Activated CD4-positive, alpha-beta T cell treated with anti-CD3 and anti-CD28 coated beads for 48 hours (primary cell): ENCODE results near the gene CEP104.

Experiments
- DNase-seq: peaks from one replicate; pipeline ENCODE4 v3.0.0-alpha.2; 2020

The CEP104 gene

DNA sequence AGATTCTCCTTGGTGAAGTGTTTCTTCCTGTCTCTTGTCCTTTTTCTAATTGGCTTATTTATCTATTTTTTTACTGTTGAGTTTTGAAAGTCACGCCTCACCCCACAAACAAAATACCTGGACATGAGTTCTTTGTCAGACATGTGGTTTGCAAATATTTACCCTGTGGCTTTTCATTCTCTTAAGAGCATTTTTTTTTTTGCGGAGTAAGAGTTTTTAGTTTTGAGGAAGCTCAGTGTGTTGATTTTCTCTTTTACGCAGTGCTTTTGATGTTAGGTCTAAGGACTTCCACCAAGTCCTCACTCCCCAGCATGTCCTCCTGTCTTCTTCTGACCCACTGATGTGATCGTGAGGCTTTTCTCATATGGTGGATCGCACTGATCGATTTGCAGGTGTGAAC, 7.9 kb upstream of the CEP104 start:
- no peak for DNase-seq

DNA sequence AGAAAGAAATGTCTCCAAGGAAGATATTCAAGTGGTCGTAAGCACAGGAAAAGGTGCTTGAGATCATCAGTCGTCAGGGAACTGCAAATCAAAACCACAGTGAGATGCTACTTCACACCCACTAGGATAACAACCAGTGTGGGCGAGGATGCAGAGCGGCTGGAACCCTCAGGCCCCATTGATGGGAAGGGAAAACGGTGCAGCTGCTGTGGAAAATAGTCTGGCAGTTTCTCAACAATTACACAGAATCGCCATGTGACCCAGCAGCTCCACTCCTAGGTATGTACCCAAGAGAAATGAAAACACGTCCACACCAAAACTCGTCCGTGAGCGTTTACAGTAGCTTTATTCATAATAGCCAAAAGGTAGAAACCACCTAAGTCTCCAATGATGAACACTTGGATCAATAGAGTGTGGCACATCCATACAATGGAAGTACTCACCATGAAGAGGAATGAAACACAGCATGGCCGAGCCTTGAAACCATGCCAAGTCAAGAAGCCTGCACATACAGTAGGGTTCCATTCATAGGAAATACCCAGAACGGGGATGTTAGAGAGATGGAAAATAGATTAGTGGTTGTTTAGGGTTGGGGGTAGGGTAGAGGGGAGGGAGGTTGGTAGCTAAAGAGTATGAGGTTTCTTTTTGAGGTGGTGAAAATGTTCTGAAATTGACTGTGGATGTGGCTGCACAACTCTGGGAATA, 6.4 kb upstream of the CEP104 start:
- DNase-seq, result no peak

DNA sequence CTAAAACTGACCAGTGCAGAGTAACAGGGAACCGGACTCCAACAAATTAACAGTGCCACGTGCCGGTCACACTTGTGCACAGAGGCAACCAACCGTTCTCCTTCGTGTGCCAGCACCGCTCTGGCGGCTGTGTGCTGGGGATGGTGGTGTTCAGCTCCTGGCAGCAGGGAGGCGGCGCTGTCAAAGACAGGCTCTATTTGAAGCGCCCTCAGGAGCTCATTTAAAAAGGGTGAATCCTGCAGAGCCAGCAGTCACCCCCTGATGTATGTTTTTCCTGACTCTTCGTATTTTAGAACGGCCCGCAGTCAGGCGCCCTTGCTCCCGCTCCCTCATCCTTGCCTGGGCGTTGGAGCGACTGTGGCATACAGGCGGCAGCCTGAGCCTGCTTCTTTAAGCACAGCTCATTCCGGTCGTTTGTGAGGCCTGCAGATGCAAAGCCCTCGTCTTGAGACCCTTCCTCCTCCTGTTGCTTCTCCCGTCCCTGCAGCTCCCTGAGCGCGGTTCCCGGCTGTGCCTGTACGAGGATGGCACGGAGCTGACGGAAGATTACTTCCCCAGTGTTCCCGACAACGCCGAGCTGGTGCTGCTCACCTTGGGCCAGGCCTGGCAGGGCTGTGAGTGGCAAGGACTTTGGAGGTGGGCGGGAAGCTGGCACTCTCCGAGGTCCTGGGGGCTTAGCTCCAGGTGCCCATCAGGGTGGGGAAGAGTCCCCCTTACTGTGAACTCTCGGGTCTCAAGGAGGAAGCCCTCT, 1.4 kb upstream of the CEP104 start:
- peak; percentile 31 for DNase-seq

DNA sequence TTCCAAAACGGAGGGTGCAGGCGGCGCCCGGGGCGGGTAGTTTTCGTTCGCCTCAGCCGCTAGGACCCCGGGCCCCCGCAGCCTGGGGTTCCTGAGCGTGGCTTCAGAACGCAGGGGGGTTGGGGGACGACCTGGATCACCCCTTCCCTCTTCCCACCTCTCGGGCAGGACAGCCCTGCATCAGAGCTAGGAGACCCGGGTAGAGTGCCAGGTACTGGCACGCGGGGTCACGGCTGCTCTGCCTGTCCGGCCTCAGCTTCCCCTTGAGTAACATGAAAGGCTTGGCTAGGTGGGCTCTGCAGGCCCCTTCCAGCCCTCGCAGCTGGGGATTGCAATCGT, 749 bp upstream of the CEP104 start:
- DNase-seq, result peak; percentile 11

DNA sequence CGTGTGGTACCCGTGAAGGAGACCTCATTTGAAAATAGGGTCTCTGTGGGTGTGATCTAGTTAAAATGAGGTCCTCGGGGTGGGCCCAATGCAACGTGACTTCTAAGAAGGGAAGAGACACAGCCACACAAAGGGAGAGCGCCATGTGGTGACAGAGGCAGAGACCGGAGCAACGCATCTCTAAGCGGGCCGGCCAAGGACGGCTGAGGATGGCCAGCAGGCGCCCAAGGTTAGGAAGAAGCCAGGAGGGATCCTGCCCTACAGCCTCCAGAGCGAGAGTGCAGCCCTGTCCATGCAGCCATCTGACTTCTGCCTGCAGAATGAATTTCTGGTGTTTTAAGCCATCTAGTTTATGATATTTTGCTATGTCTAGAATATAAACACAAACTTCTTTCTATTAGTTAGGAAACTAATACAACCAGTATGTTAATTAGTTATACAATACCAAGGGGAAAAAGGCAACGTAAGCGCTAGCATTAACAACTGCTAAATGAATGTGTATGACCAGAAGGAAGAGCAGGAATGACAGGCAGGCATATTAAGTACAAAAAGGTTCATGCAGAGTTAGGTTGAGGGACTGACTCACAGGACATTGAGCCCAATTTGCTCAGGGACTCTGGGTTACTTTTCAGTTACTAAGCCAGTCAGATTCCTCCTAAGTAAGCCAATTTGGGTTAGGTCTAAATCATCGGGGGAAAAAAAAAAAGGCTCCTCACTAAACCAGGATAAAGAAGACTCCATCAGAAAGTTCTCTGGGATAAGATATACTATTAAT, 4.1 kb downstream of the CEP104 start:
- DNase-seq, result no peak

DNA sequence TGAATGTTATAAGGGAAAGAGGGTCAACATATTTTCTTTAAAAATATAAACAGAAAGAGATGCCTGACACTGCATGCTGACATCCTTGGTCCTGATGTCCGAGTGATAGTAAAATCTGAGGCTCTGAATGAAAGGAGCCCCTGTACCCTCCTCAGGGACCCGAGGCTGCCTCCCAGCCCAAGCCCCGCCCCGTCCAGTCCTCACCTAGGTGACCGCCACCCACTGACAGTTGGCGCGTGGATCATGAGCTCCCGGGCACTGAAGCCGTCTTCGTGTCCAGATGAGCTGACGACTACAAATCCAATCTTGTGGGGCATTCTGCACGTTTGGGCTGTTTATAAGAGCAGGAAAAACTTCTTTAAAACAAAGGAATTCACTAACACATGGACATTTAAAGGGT, 4.9 kb downstream of the CEP104 start:
- no peak for DNase-seq

DNA sequence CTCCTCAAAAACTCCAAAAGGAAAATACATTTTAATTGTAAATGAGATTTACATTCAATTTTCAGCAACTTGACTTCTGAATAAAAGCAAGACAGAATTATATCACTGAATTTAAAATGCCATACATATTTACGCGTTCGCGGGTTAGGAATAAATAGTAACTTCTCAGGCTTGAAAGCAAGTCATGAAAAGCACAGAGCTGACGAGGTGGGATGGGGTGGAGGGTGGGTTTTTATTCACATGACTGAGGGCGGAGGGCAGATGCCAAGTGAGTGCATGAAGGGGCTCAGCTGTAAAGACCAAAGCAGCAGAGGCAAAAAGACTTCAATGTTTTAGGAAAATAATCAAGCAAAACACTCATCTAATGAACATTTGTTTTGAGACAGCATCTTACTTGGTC, 5.7 kb downstream of the CEP104 start:
- no peak for DNase-seq

DNA sequence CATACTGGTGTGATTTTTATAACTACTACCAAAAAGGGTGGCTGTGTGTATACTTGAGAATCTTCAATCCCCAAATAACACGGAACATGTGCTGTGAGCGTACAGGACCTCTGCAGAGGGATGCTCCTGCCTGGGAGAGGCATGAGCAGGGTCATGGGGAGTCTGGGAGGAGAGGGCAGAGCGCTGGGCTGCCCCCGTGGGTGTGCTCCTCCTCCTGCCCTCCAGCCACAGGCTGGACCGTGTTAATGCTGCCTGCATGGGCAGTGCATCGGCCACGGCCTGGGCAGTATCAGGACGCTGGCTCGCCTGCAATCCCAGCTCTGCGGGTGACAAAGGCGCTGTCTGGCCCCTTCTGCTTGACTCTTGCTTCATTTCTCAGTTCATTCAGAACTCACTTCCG, 6.2 kb downstream of the CEP104 start:
- no peak for DNase-seq

DNA sequence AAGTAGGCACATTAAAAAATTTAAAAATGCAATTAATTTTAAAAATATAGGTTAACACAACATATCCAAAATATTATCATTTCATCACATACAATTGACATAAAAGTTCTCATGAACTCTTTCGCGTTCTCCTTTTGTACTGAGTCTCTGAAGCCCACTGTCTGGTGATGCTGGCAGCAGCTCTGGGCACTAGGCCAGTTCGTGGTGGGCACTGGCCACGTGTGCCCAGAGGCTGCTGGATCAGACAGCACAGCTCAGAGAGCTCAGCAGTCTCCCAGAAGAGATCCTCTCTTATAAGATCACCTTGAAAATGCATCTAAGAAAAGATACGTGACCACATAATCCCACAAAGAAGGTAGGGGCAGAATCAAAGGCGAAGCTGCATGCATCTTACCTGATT, 9.9 kb downstream of the CEP104 start:
- no peak for DNase-seq

DNA sequence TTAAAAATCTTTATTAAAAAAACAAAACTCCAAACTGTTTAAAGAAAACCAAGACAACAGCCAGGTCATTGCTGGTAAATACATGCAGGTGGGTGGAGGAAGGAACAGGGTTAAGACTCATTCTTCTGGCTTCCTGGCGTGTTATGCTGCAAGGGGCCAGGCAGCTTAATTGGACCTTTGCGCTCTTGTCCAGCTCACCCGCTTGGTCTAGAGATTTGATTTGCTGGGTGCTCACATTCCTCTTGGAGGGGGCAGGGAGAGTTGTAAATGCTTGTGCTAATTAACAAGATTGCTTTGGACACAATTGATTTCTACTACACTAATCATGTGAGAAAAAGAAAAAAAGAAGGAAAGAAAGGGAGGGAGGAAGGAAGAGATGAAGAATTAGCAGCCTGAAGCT, 10.5 kb downstream of the CEP104 start:
- DNase-seq, result no peak

DNA sequence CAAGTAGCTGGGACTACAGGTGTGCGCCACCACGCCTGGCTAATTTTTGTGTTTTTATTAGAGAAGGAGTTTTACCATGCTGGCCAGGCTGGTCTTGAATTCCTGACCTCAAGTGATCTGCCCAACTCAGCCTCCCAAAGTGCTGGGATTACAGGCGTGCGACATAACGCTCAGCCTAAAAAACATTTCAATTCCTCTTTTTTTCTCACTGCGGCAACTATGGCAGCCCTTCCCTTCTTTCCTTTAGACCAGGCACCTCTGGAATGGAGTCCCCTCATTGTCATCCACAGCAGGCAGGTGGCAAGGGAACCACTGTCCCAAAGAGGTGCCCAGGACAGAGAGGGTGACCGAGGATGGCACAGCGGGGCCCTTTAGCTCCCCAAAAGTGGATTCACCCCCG, 14.1 kb downstream of the CEP104 start:
- DNase-seq, result no peak

DNA sequence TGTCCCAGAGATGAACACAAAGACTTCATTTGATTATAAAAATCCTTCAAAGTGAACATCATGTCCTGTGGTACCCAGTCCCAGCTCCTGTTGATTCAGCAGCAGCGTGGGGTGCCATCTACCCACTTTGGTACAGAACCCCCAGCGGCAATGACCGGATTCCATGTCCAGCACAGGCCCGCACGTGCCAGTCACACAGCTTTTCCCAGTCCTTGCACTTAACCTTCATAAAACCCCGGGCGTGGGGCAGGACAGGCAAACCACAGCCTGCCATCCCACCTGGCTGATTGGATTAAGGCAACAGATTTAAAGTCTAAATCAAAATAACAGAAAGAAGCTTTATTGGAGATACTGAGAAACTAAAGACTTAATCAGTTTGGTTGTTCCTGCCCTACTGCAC, 15.5 kb downstream of the CEP104 start:
- DNase-seq, result no peak

DNA sequence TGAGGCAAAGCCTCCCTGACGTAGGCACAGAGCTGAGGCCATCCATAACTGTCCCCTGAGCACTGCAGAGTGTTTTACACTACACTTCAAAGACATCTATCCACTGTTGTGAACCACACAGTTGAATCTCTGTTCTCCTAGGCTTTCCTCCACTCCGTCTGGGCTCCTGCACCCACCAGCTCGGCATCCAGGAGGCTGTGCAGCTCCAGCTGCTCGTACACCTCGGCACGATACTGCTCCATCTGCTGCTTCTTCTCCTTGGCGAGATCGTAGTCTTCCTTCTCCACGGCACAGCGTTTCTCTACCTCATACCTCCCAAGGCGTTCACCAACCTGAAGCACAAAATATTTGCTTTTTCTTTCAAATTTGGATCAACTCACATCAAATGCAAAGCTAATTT, 18.2 kb downstream of the CEP104 start:
- DNase-seq, result no peak

DNA sequence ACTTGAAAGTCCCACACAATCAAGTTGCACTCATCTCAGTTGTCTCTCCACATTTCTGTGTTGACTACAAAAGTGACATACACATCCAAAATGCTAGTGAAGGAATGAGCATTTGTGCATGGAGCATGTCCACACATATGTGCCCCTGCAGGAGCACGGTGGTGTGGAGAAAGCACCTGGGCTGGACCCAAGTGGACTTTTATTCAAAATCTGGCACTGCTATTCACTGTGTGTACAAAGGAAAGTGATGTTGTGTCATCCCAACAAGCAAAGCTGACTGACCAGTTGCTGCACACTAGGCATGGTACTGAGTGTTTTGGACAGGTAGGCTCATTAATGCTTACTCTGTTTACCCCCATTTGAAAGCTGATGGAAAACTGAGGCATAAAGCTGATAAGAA, 19.3 kb downstream of the CEP104 start:
- DNase-seq, result no peak

DNA sequence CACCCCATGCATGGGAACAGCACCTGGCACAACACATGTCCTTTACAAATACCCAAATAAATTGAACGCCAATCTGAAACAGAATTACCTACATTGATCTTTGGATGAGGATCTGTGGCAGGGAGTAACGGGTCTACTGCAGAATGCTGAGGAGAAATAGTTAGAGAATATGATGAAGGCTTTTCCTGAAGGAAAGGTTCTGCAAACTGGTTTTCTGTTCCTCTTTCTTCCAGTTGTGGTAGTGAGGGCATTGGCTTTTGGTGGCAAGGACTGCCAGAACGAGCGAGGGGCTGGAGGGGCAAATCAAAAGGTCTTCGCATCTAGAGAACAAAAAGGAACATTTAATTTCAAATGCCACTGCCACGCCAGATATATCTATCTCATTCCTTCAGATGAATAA, 19.8 kb downstream of the CEP104 start:
- no peak for DNase-seq

DNA sequence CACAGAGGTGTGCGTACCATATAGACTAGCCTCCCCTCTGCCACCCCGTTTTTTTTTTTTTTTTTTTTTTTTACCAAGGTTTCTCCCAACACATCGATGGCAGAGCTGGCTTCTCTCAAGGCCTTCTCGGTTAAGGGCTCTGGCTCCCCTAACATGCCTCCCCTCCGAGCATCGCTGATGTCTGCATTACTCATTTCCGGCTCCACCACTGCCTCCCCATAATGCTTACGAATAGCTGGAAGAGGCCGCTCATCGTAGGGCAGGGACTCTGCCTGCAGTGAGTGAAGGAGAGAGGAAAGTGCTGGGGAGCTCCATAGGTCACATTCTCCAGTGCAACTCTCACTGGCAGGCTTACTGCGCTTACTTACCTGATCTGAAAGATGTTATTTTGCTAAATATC, 20.6 kb downstream of the CEP104 start:
- no peak for DNase-seq

DNA sequence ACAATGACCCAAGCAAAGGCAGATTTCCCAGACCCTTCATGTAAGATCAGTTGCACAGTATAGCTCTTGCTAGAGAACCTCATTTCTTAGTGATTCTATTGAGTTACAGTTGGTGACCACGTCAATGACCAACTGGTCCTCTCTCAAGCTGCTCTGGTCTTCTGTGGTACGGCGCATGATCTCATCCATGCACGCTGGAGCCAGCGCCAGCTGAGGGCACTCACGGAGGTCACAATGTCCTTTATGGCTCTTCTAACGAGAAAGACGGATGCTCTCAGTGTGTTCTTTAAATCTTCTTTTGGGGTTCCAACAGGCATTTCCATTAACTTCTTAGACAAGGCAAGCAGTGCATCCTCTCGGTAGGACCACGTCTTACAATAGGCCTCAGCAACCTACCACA, 22.3 kb downstream of the CEP104 start:
- no peak for DNase-seq

DNA sequence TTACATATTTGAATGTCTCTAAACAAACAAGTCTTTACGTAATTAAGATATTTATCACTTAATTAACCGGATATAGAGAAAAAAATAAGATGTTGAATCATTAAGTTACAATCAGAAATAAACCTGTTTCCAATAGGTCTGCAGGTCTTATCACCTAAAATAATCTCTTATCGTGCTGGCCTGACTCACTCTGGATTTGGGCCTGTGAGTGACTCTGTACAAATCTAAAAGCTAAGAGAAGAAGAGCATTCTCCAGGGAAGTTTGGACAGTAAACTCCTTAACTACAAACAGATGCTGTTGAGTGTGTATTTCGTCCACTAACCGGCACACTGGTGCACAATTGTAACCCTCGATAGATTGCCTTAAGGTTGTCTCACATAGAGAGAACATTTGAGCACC, 25.3 kb downstream of the CEP104 start:
- DNase-seq, result no peak

DNA sequence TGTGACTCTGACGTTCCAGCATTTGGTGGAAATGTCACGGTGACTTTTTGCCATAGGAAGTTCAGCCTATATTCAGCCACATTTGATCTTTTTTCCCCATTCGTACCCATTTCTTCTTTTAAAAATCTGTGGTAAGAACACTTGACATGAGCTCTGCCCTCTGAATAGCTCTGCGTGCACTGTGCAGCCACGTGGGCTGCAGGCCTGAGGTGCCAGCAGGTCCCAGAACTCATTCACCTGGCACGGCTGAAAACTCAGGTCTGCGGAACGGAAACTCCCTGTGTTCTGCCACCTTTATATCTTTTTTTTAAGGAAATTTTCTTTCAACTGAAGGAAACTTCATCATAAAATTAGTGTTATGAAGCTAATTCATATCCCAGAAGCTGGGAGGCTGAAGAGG, 28.6 kb downstream of the CEP104 start:
- DNase-seq, result no peak

DNA sequence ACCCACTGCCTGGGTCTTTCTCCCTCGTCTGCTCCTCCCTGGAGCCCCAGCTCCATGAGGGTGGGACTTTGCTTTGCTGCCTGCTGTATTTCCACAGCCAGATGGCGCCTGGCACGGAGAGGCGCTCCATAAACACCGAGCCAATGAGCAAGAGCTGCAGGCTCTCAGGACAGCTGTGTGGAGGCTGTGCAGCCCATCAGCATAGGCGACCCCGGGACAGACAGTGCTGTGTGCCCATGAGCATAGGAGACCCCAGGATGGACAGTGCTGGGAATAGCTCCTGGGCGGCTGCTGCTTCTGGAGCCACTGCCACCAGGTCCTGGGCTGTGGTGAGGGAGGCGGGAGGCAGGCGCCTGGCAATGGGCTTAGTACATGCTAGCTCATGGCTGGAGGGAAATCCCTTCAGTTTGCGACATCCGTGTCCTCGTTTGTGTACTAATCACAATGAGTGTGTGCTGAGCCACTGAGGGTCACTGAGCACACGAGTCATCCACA, 29.2 kb downstream of the CEP104 start:
- DNase-seq, result no peak

DNA sequence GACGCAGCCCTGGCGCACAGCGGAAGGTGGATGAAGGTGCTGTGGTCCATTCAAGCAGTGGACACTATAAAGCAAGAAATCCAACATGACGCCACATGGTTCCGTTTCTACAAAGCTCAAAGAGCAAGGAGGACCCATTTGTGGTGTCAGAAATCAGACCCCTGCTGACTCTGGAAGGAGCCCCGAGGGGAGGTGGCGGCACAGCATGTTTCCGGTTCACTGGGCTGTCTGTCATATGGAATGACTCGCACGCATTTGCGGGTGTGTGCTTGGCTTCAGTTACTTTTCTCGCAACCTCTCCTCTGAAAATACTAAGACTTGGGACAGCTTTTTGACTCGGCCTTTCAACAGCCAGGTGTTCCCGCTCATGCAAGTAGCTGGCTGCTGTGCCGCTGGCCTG, 31.7 kb downstream of the CEP104 start:
- DNase-seq, result no peak

DNA sequence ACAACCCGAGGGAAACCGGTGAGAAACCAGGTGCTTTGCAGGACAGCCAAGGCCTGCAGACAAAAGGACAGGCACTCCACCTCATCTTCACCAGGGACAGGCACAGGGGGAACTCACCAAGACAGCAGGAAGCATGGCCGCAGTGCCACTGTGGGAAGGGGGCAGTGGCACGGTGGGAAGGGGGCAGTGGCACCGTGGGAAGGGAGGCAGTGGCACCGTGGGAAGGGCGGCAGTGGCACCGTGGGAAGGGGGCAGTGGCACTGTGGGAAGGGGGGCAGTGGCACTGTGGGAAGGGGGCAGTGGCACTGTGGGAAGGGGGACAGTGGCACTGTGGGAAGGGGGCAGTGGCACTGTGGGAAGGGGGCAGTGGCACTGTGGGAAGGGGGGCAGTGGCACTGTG, 32.4 kb downstream of the CEP104 start:
- DNase-seq, result no peak

DNA sequence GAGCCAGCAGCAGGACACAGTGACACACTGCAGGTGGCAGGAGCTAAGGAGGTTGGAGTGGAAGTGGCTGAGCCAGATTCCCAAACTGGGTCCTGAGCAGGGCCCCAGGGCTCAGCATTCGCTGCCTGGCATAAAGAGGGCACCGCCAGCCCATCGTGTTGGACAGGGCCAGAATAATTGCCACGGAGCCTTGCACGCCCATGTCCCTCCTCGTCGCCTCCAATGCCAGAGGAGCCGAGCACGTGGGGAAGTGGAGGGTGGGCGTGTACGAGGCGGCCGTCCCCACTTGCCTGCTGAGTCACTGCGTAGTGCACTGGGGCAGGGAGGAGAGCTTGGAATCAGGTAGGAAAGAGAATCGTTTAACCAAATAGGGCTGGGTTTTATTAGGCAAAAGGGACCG, 34.6 kb downstream of the CEP104 start:
- DNase-seq, result no peak

DNA sequence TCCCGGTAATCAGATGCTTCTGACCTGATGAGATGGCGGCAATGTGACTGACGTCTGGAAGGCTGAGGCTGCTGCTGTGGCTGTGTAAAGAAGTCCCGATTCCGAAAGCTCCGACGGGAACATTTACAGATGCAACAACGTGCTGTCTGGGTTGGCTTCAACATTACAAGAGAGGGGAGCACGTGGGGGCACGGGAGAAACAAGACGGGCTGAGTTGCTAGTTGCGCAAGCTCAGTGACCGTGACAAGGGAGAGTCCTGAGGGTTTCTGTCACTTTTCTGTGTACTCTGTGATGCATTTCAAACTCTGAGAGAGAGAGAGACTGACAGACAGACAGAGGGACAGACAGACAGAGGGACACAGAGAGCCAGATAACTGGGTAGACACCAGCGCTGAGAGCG, 35.1 kb downstream of the CEP104 start:
- no peak for DNase-seq
